GM21360 (cell line): ENCODE data around the gene CCDC106.

Source experiments
- ATAC-seq: cut with Tn5 transposase; IDR thresholded peaks from one replicate; pipeline ENCODE4 v1.9.1; 2021; ENCODE audit warnings: mild to moderate bottlenecking, moderate library complexity; ENCODE audit not compliant: unreplicated experiment

CCDC106 gene

GRCh38 chr19:55647732-55648584 is at the start of gene CCDC106:
TSS of gene CCDC106 (plus strand) at chr19:55648212. CDS start at chr19:55649047, 835 bp downstream.
- ATAC-seq: no peak

- ATAC-seq: peak; percentile 46
These were observed 49.1 kb upstream of the CCDC106 start for GRCh38 chr19:55598719-55599467.

GRCh38 chr19:55599468-55599841 is 48.6 kb upstream of the CCDC106 start, which contains the start of gene FIZ1:
TSS of gene FIZ1 (minus strand) at chr19:55599517. CDS start at chr19:55597865, 1,652 bp downstream.
- peak; percentile 41 for ATAC-seq

GRCh38 chr19:55599842-55600661 is 48.0 kb upstream of the CCDC106 start, which contains the start of gene ZNF524:
TSS of gene ZNF524 (plus strand) at chr19:55600288. CDS start at chr19:55602113, 1,825 bp downstream.
- peak; percentile 29 for ATAC-seq

GRCh38 chr19:55600662-55601028 is 47.4 kb upstream of the CCDC106 start:
- ATAC-seq: no peak

- no peak for ATAC-seq
These were observed 46.9 kb upstream of the CCDC106 start for GRCh38 chr19:55601084-55601483.

- no peak for ATAC-seq
These were observed 45.7 kb upstream of the CCDC106 start for GRCh38 chr19:55602104-55603001.

- ATAC-seq: no peak
These were observed 44.9 kb upstream of the CCDC106 start for GRCh38 chr19:55603115-55603514.

- no peak for ATAC-seq
These were observed 44.3 kb upstream of the CCDC106 start for GRCh38 chr19:55603581-55604292.

- ATAC-seq: peak; percentile 56
These were observed 42.8 kb upstream of the CCDC106 start for GRCh38 chr19:55605207-55605636.

- ATAC-seq: peak; percentile 16
These were observed 42.2 kb upstream of the CCDC106 start, which contains the start of gene ZNF865 for GRCh38 chr19:55605637-55606470. TSS of gene ZNF865 (plus strand) at chr19:55605647. CDS start at chr19:55613619, 7,972 bp downstream.

GRCh38 chr19:55606471-55606787 is 41.6 kb upstream of the CCDC106 start:
- ATAC-seq: no peak

GRCh38 chr19:55606817-55607216 is 41.2 kb upstream of the CCDC106 start:
- no peak for ATAC-seq

- no peak for ATAC-seq
These were observed 38.7 kb upstream of the CCDC106 start for GRCh38 chr19:55609326-55609725.

- no peak for ATAC-seq
These were observed 36.6 kb upstream of the CCDC106 start for GRCh38 chr19:55611300-55611982.

- no peak for ATAC-seq
These were observed 35.9 kb upstream of the CCDC106 start for GRCh38 chr19:55611983-55612645.

GRCh38 chr19:55613396-55613795 is 34.6 kb upstream of the CCDC106 start:
- ATAC-seq: no peak
